Neural cell (in vitro differentiated cells): ENCODE results near the gene FER1L5. TPM values are rescaled to one million over a fixed set of nuclear protein-coding genes. Genes with fewer than 3 reads are reported as not detected.

Experiments
- H2AFZ ChIP-seq: fragments of 200-600, 300-800 bp; sonication (generic), shearing (Covaris generic); 2 replicates; pipeline ENCODE4 v1.6.0; 2014; ENCODE audit warnings: low read depth, mild to moderate bottlenecking, antibody characterized with exemption, low read length, moderate library complexity
- H3F3A ChIP-seq: fragments of 200-600 bp; shearing (Covaris generic); 2 replicates; pipeline ENCODE4 v1.6.1; 2016; ENCODE audit warnings: mild to moderate bottlenecking, moderate library complexity, mixed read lengths, antibody characterized with exemption, low read length; ENCODE audit not compliant: insufficient read depth, poor library complexity, severe bottlenecking
- H3K27ac ChIP-seq: fragments of 200-600, 300-800 bp; sonication (generic), shearing (Covaris generic); 2 replicates; pipeline ENCODE4 v1.5.1; 2014; ENCODE audit warnings: mild to moderate bottlenecking, low read length, moderate library complexity
- H3K27me3 ChIP-seq: fragments of 300-800, 200-600 bp; sonication (generic), shearing (Covaris generic); 2 replicates; pipeline ENCODE4 v1.6.0; 2014; ENCODE audit warnings: mild to moderate bottlenecking, low read depth, low read length, moderate library complexity; ENCODE audit not compliant: insufficient read depth
- H3K36me3 ChIP-seq: fragments of 300-800, 200-600 bp; sonication (generic), shearing (Covaris generic); 2 replicates; pipeline ENCODE4 v1.5.1; 2014; ENCODE audit warnings: mild to moderate bottlenecking, antibody characterized with exemption, low read length, moderate library complexity; ENCODE audit not compliant: insufficient read depth
- H3K4me2 ChIP-seq: fragments of 300-800, 200-600 bp; sonication (generic), shearing (Covaris generic); 2 replicates; pipeline ENCODE4 v1.6.0; 2014; ENCODE audit warnings: mild to moderate bottlenecking, low read length
- H3K4me3 ChIP-seq: fragments of 300-800, 200-600 bp; sonication (generic), shearing (Covaris generic); 2 replicates; pipeline ENCODE4 v1.5.1; 2014; ENCODE audit warnings: mild to moderate bottlenecking, low read length, moderate library complexity
- H3K79me2 ChIP-seq: fragments of 200-600 bp; shearing (Covaris generic); replicated peaks from 2 replicates; pipeline ENCODE4 v1.6.0; 2014; ENCODE audit warnings: mild to moderate bottlenecking, low read length, moderate library complexity; ENCODE audit not compliant: insufficient read depth
- H3K9ac ChIP-seq: fragments of 300-800, 200-600 bp; sonication (generic), shearing (Covaris generic); 2 replicates; pipeline ENCODE4 v1.6.1; 2016; ENCODE audit warnings: mild to moderate bottlenecking, low read length, mixed read lengths
- H3K9me2 ChIP-seq: fragments of 200-600 bp; shearing (Covaris generic); 2 replicates; pipeline ENCODE4 v1.6.1; 2016; ENCODE audit warnings: mild to moderate bottlenecking, low read length, mixed read lengths; ENCODE audit not compliant: insufficient read depth
- H3K9me3 ChIP-seq: fragments of 200-600, 300-800 bp; sonication (generic), shearing (Covaris generic); 2 replicates; pipeline ENCODE4 v1.6.1; 2016; ENCODE audit warnings: mild to moderate bottlenecking, mixed run types, low read length, moderate library complexity, mixed read lengths
- H4K20me1 ChIP-seq: fragments of 200-600 bp; shearing (Covaris generic); 2 replicates; pipeline ENCODE4 v1.6.1; 2016; ENCODE audit warnings: mild to moderate bottlenecking, mixed run types; ENCODE audit not compliant: insufficient read depth
- CTCF ChIP-seq: fragments of 450-650 bp; IDR thresholded peaks from 2 replicates; pipeline ENCODE4 v1.5.1; 2014; ENCODE audit warnings: antibody characterized with exemption, mild to moderate bottlenecking, moderate library complexity; ENCODE audit not compliant: poor library complexity, severe bottlenecking
- EP300 ChIP-seq: fragments of 450-650 bp; conservative IDR thresholded peaks from 2 replicates; pipeline ENCODE4 v1.6.1; 2014; ENCODE audit warnings: antibody characterized with exemption, mild to moderate bottlenecking, moderate library complexity; ENCODE audit not compliant: poor library complexity, severe bottlenecking
- EZH2 ChIP-seq: fragments of 200-600, 300-800 bp; shearing (Covaris generic), sonication (generic); IDR thresholded peaks from 2 replicates; pipeline ENCODE4 v1.6.1; 2014; ENCODE audit warnings: antibody characterized with exemption, low read length, borderline replicate concordance, mild to moderate bottlenecking; ENCODE audit not compliant: insufficient read depth, poor library complexity, severe bottlenecking
- MXI1 ChIP-seq: fragments of 450-650 bp; conservative IDR thresholded peaks from 2 replicates; pipeline ENCODE4 v1.6.1; 2014; ENCODE audit warnings: antibody characterized with exemption, mild to moderate bottlenecking; ENCODE audit not compliant: poor library complexity, severe bottlenecking
- POLR2AphosphoS5 ChIP-seq: IDR thresholded peaks from 2 replicates; pipeline ENCODE4 v1.6.1; 2012
- RAD21 ChIP-seq: fragments of 450-650 bp; conservative IDR thresholded peaks from 2 replicates; pipeline ENCODE4 v1.6.1; 2014; ENCODE audit warnings: antibody characterized with exemption, mild to moderate bottlenecking, moderate library complexity
- REST ChIP-seq: IDR thresholded peaks from 2 replicates; pipeline ENCODE4 v1.6.1; 2012; ENCODE audit warnings: borderline replicate concordance
- SMC3 ChIP-seq: fragments of 450-650 bp; conservative IDR thresholded peaks from 2 replicates; pipeline ENCODE4 v1.6.1; 2014; ENCODE audit warnings: antibody characterized with exemption, mild to moderate bottlenecking, moderate library complexity; ENCODE audit not compliant: poor library complexity
- TAF1 ChIP-seq: IDR thresholded peaks from 2 replicates; pipeline ENCODE4 v1.6.1; 2012; ENCODE audit warnings: low read depth
- polyA plus RNA-seq: library from polyadenylated mRNA; depleted of rRNA; stranded (reverse); fragments of >200 nt; gene quantifications from 2 replicates; pipeline ENCODE4 v1.2.3, GENCODE V29; 2014

The FER1L5 gene
- polyA plus RNA-seq, 1 donor from 2014 or later = 0.28 TPM

GRCh38 chr2:96655526-96655925 lies 13.0 kb downstream of the FER1L5 start:
- no peaks in the 10 kb centered on the region for H4K20me1 ChIP-seq
- no peak overlapping the region for H2AFZ ChIP-seq
- H3K4me2 ChIP-seq = no peak overlapping the region
- no peaks in the 10 kb centered on the region for H3K9me2 ChIP-seq
- no peaks in the 10 kb centered on the region for H3K27me3 ChIP-seq
- H3K36me3 ChIP-seq = no peaks in the 10 kb centered on the region
- H3K79me2 ChIP-seq = no peaks in the 10 kb centered on the region
- H3K9ac ChIP-seq = no peak overlapping the region
- H3K4me3 ChIP-seq = no peak overlapping the region
- no peaks in the 10 kb centered on the region for H3F3A ChIP-seq
- no peak overlapping the region for H3K27ac ChIP-seq
- no peaks in the 10 kb centered on the region for H3K9me3 ChIP-seq
- no peak for TF ChIP-seq CTCF
- no peak for TF ChIP-seq EZH2
- no peak for TF ChIP-seq POLR2AphosphoS5
- TF ChIP-seq MXI1 = no peak
- TF ChIP-seq REST = no peak
- TF ChIP-seq SMC3 = no peak
- TF ChIP-seq TAF1 = no peak
- no peak for TF ChIP-seq RAD21
- TF ChIP-seq EP300 = no peak

GRCh38 chr2:96656540-96656939 lies 14.0 kb downstream of the FER1L5 start:
- Histone ChIP-seq H3F3A (no peaks in the 10 kb centered on the region), H2AFZ (no peak overlapping the region), H4K20me1 (no peaks in the 10 kb centered on the region), H3K27ac (no peak overlapping the region), H3K9ac (no peak overlapping the region), H3K27me3 (no peaks in the 10 kb centered on the region), H3K79me2 (no peaks in the 10 kb centered on the region), H3K4me2 (no peak overlapping the region), H3K4me3 (no peak overlapping the region), H3K9me2 (no peaks in the 10 kb centered on the region), H3K36me3 (no peaks in the 10 kb centered on the region), H3K9me3 (no peaks in the 10 kb centered on the region)
- TF ChIP-seq CTCF (no peak), SMC3 (no peak), RAD21 (no peak), MXI1 (no peak), EP300 (no peak), POLR2AphosphoS5 (no peak), EZH2 (no peak), TAF1 (no peak), REST (no peak)
